A673 (cell line): Measurements from ENCODE around the gene LRRC52. TPM values are rescaled to one million over a fixed set of nuclear protein-coding genes. Genes with fewer than 3 reads are reported as not detected.
A peak's percentile ranks its signal among the peaks of the same experiment; 100 is the strongest.

ENCODE experiments used
- BruUV-seq: library from RNA; stranded (reverse); fragments of 400-500 nt; replicated peaks from 2 replicates; lab custom pipeline; 2021; lab: Mats Ljungman, UMichigan
- CTCF ChIA-PET: fragments of 300-600 bp; sonication (Branson Sonifier 250); formaldehyde crosslinking; loops from one replicate; lab custom pipeline; 2022; ENCODE audit warnings: antibody characterized with exemption; lab: Charles Lee
- POLR2A ChIA-PET: fragments of 300-600 bp; sonication (Branson Sonifier 250); formaldehyde crosslinking; loops from one replicate; lab custom pipeline; 2022; ENCODE audit warnings: antibody characterized with exemption; ENCODE audit not compliant: low non-redundant PET; lab: Charles Lee
- DNase-seq: peaks from one replicate; pipeline ENCODE4 v3.0.0-alpha.2; 2015; ENCODE audit warnings: low spot score
- H3K27ac ChIP-seq: fragments of 200-600 bp; sonication (generic); 2 replicates; pipeline ENCODE4 v1.5.1; 2016; ENCODE audit warnings: mixed run types, low read depth, mild to moderate bottlenecking, mixed read lengths, antibody characterized with exemption, low read length; ENCODE audit not compliant: poor library complexity, severe bottlenecking
- H3K27me3 ChIP-seq: fragments of 200-600 bp; sonication (generic); replicated peaks from 2 replicates; pipeline ENCODE4 v1.6.1; 2017; ENCODE audit warnings: mixed run types, low read depth, mild to moderate bottlenecking, mixed read lengths, antibody characterized with exemption, low read length; ENCODE audit not compliant: insufficient read depth, poor library complexity
- H3K36me3 ChIP-seq: fragments of 200-600 bp; sonication (generic); 2 replicates; pipeline ENCODE4 v1.6.1; 2016; ENCODE audit warnings: mixed run types, mild to moderate bottlenecking, mixed read lengths, antibody characterized with exemption, low read length; ENCODE audit not compliant: insufficient read depth, poor library complexity, severe bottlenecking
- H3K4me1 ChIP-seq: fragments of 200-600 bp; sonication (generic); 2 replicates; pipeline ENCODE4 v1.6.1; 2017; ENCODE audit warnings: mixed run types, mild to moderate bottlenecking, mixed read lengths, antibody characterized with exemption, low read length; ENCODE audit not compliant: insufficient read depth, poor library complexity, severe bottlenecking
- H3K4me3 ChIP-seq: fragments of 200-600 bp; sonication (generic); 2 replicates; pipeline ENCODE4 v1.5.1; 2016; ENCODE audit warnings: low read depth, mixed run types, mild to moderate bottlenecking, mixed read lengths, low read length; ENCODE audit not compliant: poor library complexity, severe bottlenecking
- H3K9me3 ChIP-seq: fragments of 200-600 bp; sonication (generic); 2 replicates; pipeline ENCODE4 v1.6.1; 2016; ENCODE audit warnings: mixed run types, low read depth, mild to moderate bottlenecking, mixed read lengths, antibody characterized with exemption, low read length; ENCODE audit not compliant: poor library complexity, severe bottlenecking
- EZH2 ChIP-seq: fragments of 200-600 bp; sonication (generic); IDR thresholded peaks from 2 replicates; pipeline ENCODE4 v1.6.1; 2017; ENCODE audit warnings: borderline replicate concordance, low read depth, mild to moderate bottlenecking, mixed read lengths, antibody characterized with exemption, low read length; ENCODE audit not compliant: poor library complexity, severe bottlenecking
- intact Hi-C: fragments of 100-400 bp; cut with micrococcal nuclease; formaldehyde crosslinking; loops from one replicate; pipeline ENCODE4 v1.10.0; 2022; ENCODE audit not compliant: unreplicated experiment
- total RNA-seq: library from RNA; stranded (reverse); gene quantifications from 2 replicates; pipeline ENCODE4 v1.2.3, GENCODE V29; 2021
- TF ChIP-seq, protein P1 (sequence below): fragments of 300-800, 200-600 bp; sonication (generic); conservative IDR thresholded peaks from 2 replicates; pipeline ENCODE4 v1.5.1; 2017; ENCODE audit warnings: low read depth, mild to moderate bottlenecking, antibody characterized with exemption, low read length, moderate library complexity, mixed read lengths

LRRC52 gene
- total RNA-seq, 1 experiment from 2014 or later, result not detected

DNA sequence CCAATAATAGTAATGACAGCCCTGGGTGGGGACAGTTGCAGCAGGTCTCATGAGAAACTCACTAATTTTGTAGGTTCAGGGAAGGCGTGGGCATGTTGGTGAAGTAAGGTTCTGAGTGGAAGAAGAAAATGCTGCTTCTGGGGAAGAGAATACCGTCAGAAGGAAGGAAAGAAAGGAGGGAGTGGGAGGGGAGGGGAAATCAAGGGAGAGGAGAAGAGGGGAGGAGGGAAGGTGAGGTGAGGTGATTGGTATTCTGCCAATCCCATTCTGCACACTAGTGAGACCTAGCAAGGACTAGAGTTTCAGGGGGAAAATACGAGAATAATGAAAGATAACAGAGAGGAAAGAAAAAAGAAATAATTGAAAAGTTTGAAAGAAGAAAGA lies 54.9 kb downstream of the LRRC52 start:
- Histone ChIP-seq H3K27me3 (peaks cover 12% of the 10 kb centered on the region), H3K36me3 (no peaks in the 10 kb centered on the region), H3K4me1 (no peaks in the 10 kb centered on the region), H3K27ac (peak overlapping the region; percentile 58), H3K9me3 (no peaks in the 10 kb centered on the region), H3K4me3 (peak overlapping the region; percentile 50)
- CTCF ChIA-PET, result interaction anchor here (0.6 to 1.1 kb wide), 3 partner anchors 205 to 480 kb away, joined by 3 read pairs; no protein-coding TSS in a partner anchor
- intact Hi-C loops, result no loop called here
- BruUV-seq, result no TSS peak
- POLR2A ChIA-PET, result no interaction called here
- DNase-seq, result no peak
- TF ChIP-seq, protein P1, sequence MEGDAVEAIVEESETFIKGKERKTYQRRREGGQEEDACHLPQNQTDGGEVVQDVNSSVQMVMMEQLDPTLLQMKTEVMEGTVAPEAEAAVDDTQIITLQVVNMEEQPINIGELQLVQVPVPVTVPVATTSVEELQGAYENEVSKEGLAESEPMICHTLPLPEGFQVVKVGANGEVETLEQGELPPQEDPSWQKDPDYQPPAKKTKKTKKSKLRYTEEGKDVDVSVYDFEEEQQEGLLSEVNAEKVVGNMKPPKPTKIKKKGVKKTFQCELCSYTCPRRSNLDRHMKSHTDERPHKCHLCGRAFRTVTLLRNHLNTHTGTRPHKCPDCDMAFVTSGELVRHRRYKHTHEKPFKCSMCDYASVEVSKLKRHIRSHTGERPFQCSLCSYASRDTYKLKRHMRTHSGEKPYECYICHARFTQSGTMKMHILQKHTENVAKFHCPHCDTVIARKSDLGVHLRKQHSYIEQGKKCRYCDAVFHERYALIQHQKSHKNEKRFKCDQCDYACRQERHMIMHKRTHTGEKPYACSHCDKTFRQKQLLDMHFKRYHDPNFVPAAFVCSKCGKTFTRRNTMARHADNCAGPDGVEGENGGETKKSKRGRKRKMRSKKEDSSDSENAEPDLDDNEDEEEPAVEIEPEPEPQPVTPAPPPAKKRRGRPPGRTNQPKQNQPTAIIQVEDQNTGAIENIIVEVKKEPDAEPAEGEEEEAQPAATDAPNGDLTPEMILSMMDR, result no peak

DNA sequence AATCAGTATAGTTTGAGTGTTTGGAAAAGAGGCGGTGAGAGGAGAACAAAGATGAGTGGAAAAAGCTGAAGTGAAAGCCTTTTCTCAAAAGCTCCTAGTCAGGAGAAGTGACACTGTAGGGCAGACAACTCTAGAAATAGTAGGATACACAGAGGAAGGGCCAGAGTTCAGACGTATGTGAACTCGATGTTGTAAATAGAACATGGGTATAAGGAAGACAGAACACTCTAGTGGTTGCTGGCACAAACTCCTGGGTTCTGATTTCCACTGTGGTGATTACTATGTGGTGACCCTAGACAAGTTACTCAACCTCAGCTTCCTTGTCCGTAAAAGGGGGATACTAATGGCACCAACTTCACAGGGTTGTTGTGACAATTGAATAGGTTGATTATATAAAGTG lies 57.0 kb downstream of the LRRC52 start:
- POLR2A ChIA-PET, result interaction anchor here (0.7 kb wide), 1 partner anchor 573 kb away, joined by 4 read pairs; no protein-coding TSS in a partner anchor
- intact Hi-C loops, result loop anchor here (2.0 to 5.0 kb wide), 2 partner anchors 97 to 314 kb away; partner anchors contain the start of gene ALDH9A1

DNA sequence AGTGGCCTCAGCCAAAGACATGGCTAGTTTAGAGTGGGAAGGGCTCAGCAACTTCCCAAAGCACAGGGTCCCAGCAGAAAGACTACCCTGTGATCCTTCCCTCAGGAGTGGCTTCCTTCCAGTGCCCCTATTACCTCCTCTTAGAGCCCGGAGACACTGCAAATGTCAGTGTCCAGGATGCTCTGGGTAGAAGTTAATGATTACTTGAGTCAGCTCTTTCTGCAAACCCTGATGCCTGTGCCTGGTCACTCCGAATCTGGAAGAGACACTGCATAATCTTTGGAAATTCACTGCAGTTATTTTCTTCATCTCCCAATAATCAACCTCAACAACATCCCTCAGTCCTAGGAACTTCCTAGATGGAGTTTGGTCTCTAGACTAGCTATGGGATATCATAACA lies 60.0 kb downstream of the LRRC52 start:
- intact Hi-C loops, result loop anchor here (5.0 kb wide), 1 partner anchor 93 kb away; the partner anchor contains the start of gene ALDH9A1
- Histone ChIP-seq H3K9me3 (no peaks in the 10 kb centered on the region), H3K27me3 (no peaks in the 10 kb centered on the region), H3K27ac (no peak overlapping the region), H3K36me3 (no peaks in the 10 kb centered on the region), H3K4me3 (no peak overlapping the region), H3K4me1 (no peaks in the 10 kb centered on the region)
- no TSS peak for BruUV-seq
- DNase-seq, result no peak
- ChIA-PET CTCF (no interaction called here), POLR2A (no interaction called here)
- TF ChIP-seq, protein P1, result no peak
- TF ChIP-seq EZH2, result no peak

More for the DNA sequence above, 57.0 kb downstream of the LRRC52 start:
- Histone ChIP-seq H3K4me3 (no peak overlapping the region), H3K36me3 (no peaks in the 10 kb centered on the region), H3K27ac (no peak overlapping the region), H3K9me3 (no peaks in the 10 kb centered on the region), H3K27me3 (no peaks in the 10 kb centered on the region), H3K4me1 (no peaks in the 10 kb centered on the region)
- no peak for TF ChIP-seq EZH2
- TF ChIP-seq, protein P1, result no peak
- no peak for DNase-seq
- CTCF ChIA-PET, result interaction anchor here (1.2 kb wide), 1 partner anchor 313 kb away, joined by 5 read pairs; no protein-coding TSS in a partner anchor
- BruUV-seq, result no TSS peak
